ENCODE results near the gene EMC1. TPM values are rescaled to one million over a fixed set of nuclear protein-coding genes. Genes with fewer than 3 reads are reported as not detected.

EMC1 gene
- total RNA-seq, 5 donors from 2014 or later (not counting 1 experiment from before 2014, with no cell fraction given), result 31.5 to 38.0 (median 33.8) TPM

DNA sequence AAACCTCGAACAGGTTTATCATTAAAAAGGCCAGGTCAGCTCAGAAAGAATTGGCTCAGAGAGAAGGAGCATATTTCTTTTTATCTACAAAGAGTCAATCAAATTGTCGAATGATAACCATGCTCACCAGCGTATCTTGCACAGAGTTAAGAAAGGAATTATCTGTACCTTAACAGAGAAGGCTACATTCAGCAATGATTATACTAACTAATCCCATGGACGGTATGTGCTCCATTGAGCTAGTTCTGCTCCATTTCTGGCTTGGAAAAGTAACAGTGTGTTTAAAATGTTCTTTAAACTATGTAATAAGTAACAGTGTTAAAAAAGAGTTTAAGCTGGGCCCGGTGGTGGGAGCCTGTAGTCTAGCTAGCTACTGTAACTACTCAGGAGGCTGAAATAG is 45.5 kb downstream of the EMC1 start:
- Mint-ChIP-seq H3K9me3 (no peaks in the 10 kb centered on the region), H3K4me3 (peak overlapping the region in 1 of 3 donors; percentile 6), H3K36me3 (peaks cover 9% of the 10 kb centered on the region), H3K27me3 (no peaks in the 10 kb centered on the region), H3K4me1 (peaks cover 78 to 81% (median 78%) of the 10 kb centered on the region in 3 donors), H3K27ac (no peak overlapping the region)
- H3K4me3 ChIP-seq (ENCODE audit: control insufficient read depth in 1 of 2, extremely low read depth in 1 of 2, low read length in 1 of 2), result no peak overlapping the region
- ChIA-PET POLR2A (interaction anchor here in 1 of 2 donors (1.0 kb wide), 1 partner anchor 12 kb away, joined by 3 read pairs; no protein-coding TSS in a partner anchor), CTCF (no interaction called here)
- WGBS (ENCODE audit: insufficient coverage), result 80% methylated on average over 2 of the region's 5 CpGs
- DNase-seq, result no peak
- no peak overlapping the region for H3K27ac ChIP-seq (ENCODE audit: low read length)
- no peaks in the 10 kb centered on the region for H3K9me3 ChIP-seq
- no peaks in the 10 kb centered on the region for H3K27me3 ChIP-seq (replicated peaks in 1 of 2; ENCODE audit: control insufficient read depth in 2 of 2, extremely low read depth in 1 of 2, insufficient read depth in 2 of 2, low read length in 1 of 2)
- peaks cover 19 to 28% of the 10 kb centered on the region in 2 experiments for H3K4me1 ChIP-seq (ENCODE audit: control insufficient read depth in 1 of 2, extremely low read depth in 1 of 2, insufficient read depth in 2 of 2, low read length in 2 of 2)
- no peak for ATAC-seq (replicated peaks in 1 of 4)
- peaks cover 8 to 13% of the 10 kb centered on the region in 2 donors for H3K36me3 ChIP-seq (ENCODE audit: control insufficient read depth in 2 of 2, extremely low read depth in 1 of 2, insufficient read depth in 1 of 2, low read length in 1 of 2)

DNA sequence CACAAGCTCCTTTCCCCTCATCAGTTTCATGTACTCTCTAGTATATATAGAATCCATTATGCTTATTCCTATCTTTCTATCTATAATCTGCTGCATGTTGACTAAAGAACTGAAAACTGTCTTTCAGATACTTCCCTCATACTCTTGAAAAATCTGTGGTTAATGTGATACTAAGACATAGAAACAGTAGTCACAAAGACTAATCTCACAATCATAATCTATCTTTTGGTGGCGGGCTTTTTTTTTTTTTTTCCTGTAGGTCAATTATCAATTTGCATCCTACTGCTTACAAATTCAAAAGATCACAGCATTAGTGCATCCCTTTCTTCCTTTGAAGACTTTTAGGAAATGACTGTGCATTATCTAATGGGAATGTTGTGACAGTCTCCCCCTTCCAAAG is 45.9 kb downstream of the EMC1 start:
- ATAC-seq (replicated peaks in 1 of 4) (no peak), DNase-seq (no peak)
- no peak overlapping the region for H3K4me3 ChIP-seq (ENCODE audit: control insufficient read depth in 1 of 2, extremely low read depth in 1 of 2, low read length in 1 of 2)
- POLR2A ChIA-PET, result interaction anchor here in 1 of 2 donors (1.0 kb wide), 1 partner anchor 12 kb away, joined by 3 read pairs; no protein-coding TSS in a partner anchor
- no CpG with 5 or more reads among the region's 1 CpG for WGBS (ENCODE audit: insufficient coverage)
- Mint-ChIP-seq H3K36me3 (peaks cover 9% of the 10 kb centered on the region), H3K4me1 (peaks cover 73 to 81% (median 73%) of the 10 kb centered on the region in 3 donors), H3K9me3 (no peaks in the 10 kb centered on the region), H3K4me3 (peak overlapping the region in 1 of 3 donors; percentile 6), H3K27me3 (no peaks in the 10 kb centered on the region), H3K27ac (peak overlapping the region in 1 of 2 donors; percentile 82)
- peaks cover 11 to 18% of the 10 kb centered on the region in 2 donors for H3K36me3 ChIP-seq (ENCODE audit: control insufficient read depth in 2 of 2, extremely low read depth in 1 of 2, insufficient read depth in 1 of 2, low read length in 1 of 2)
- no peak overlapping the region for H3K27ac ChIP-seq (ENCODE audit: low read length)
- CTCF ChIA-PET, result no interaction called here
- no peaks in the 10 kb centered on the region for H3K9me3 ChIP-seq
- no peaks in the 10 kb centered on the region for H3K27me3 ChIP-seq (replicated peaks in 1 of 2; ENCODE audit: control insufficient read depth in 2 of 2, extremely low read depth in 1 of 2, insufficient read depth in 2 of 2, low read length in 1 of 2)
- H3K4me1 ChIP-seq (ENCODE audit: control insufficient read depth in 1 of 2, extremely low read depth in 1 of 2, insufficient read depth in 2 of 2, low read length in 2 of 2), result peaks cover 15 to 24% of the 10 kb centered on the region in 2 experiments

DNA sequence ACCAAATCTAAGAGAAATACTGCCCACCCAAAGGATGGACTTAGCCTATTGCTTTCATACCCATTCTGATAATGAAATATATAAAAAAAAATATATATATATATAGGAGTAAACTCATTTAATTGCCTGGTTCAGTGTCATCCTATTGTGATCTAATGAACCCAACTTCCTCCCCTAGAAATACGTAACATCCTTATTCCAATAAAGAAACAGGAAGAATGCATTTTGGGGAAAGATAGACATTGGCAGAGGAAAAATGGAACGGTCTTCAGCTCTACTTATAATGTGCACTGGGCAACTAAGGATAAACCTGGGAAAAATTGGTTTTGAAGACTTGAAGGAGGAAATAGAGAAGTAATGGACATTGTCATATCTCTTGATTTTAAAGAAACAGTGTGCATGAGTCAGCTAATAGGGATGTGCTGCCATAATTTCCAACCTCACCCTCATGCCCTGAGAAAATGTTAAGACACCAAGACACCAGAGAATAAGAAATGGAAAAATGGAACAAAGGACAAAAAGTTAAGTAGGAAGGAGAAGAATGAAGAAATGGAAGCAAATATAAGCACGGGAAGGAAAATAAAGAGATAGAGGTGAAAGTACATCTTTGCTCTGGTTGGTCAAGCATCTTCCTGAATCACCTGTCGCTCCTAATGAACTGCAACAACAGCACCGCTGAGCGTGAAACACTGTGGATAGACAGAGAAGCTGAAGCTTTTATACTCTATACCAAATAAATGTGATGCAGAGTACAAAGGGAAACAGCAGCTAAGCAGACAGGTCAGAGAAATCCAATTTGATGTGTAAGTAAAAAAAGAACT is 46.7 kb downstream of the EMC1 start:
- Histone ChIP-seq H3K4me1 (ENCODE audit: control insufficient read depth in 1 of 2, extremely low read depth in 1 of 2, insufficient read depth in 2 of 2, low read length in 2 of 2) (peaks cover 14 to 23% of the 10 kb centered on the region in 2 experiments), H3K27ac (ENCODE audit: low read length) (no peak overlapping the region), H3K27me3 (replicated peaks in 1 of 2; ENCODE audit: control insufficient read depth in 2 of 2, extremely low read depth in 1 of 2, insufficient read depth in 2 of 2, low read length in 1 of 2) (no peaks in the 10 kb centered on the region), H3K4me3 (ENCODE audit: control insufficient read depth in 1 of 2, extremely low read depth in 1 of 2, low read length in 1 of 2) (no peak overlapping the region), H3K9me3 (no peaks in the 10 kb centered on the region), H3K36me3 (ENCODE audit: control insufficient read depth in 2 of 2, extremely low read depth in 1 of 2, insufficient read depth in 1 of 2, low read length in 1 of 2) (peaks cover 11 to 25% of the 10 kb centered on the region in 2 donors)
- ATAC-seq (replicated peaks in 1 of 4) (no peak), DNase-seq (no peak)
- H3K27me3 Mint-ChIP-seq, result no peaks in the 10 kb centered on the region
- 80% methylated on average over 1 of the region's 6 CpGs for WGBS (ENCODE audit: insufficient coverage)
- no peaks in the 10 kb centered on the region for H3K9me3 Mint-ChIP-seq
- no peak overlapping the region for H3K4me3 Mint-ChIP-seq
- ChIA-PET CTCF (interaction anchor here in 1 of 2 donors (0.6 kb wide), 1 partner anchor 297 kb away, joined by 5 read pairs; no protein-coding TSS in a partner anchor), POLR2A (interaction anchor here (0.5 to 1.0 kb wide), 3 partner anchors 11 to 98 kb away, joined by 3 to 4 read pairs (median 3); no protein-coding TSS in a partner anchor)
- no peak overlapping the region for H3K27ac Mint-ChIP-seq
- H3K4me1 Mint-ChIP-seq, result peaks cover 69 to 81% (median 70%) of the 10 kb centered on the region in 3 donors
- H3K36me3 Mint-ChIP-seq, result peaks cover 13% of the 10 kb centered on the region

DNA sequence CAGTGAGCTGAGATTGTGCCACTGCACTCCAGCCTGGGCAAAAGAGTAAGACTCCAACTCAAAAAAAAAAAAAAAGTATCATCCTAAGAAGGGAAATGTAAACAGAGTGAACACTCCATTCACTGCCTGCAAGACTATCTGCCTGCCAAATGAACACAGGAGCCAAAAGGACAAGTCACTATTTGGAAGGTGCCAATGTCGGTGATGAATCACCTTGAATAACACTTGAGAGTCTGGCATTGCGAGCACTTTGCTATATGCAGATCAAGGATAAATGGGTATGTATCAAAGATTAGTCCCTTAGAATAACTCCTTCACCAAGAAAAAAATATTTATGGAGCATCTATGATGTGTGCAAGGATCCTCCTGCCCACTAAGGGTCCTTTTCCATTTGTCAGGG is 47.9 kb downstream of the EMC1 start:
- H3K4me1 ChIP-seq (ENCODE audit: control insufficient read depth in 1 of 2, extremely low read depth in 1 of 2, insufficient read depth in 2 of 2, low read length in 2 of 2), result peaks cover 7 to 23% of the 10 kb centered on the region in 2 experiments
- DNase-seq, result no peak
- POLR2A ChIA-PET, result no interaction called here
- no peak for ATAC-seq (replicated peaks in 1 of 4)
- no CpG with 5 or more reads among the region's 2 CpGs for WGBS (ENCODE audit: insufficient coverage)
- no peak overlapping the region for H3K4me3 Mint-ChIP-seq
- H3K36me3 ChIP-seq (ENCODE audit: control insufficient read depth in 2 of 2, extremely low read depth in 1 of 2, insufficient read depth in 1 of 2, low read length in 1 of 2), result peaks cover 11 to 37% of the 10 kb centered on the region in 2 donors
- H3K27ac Mint-ChIP-seq, result no peak overlapping the region
- no peaks in the 10 kb centered on the region for H3K27me3 ChIP-seq (replicated peaks in 1 of 2; ENCODE audit: control insufficient read depth in 2 of 2, extremely low read depth in 1 of 2, insufficient read depth in 2 of 2, low read length in 1 of 2)
- CTCF ChIA-PET, result no interaction called here
- no peaks in the 10 kb centered on the region for H3K9me3 ChIP-seq
- H3K9me3 Mint-ChIP-seq, result no peaks in the 10 kb centered on the region
- no peak overlapping the region for H3K4me3 ChIP-seq (ENCODE audit: control insufficient read depth in 1 of 2, extremely low read depth in 1 of 2, low read length in 1 of 2)
- H3K36me3 Mint-ChIP-seq, result peaks cover 20% of the 10 kb centered on the region
- no peak overlapping the region for H3K27ac ChIP-seq (ENCODE audit: low read length)
- H3K27me3 Mint-ChIP-seq, result no peaks in the 10 kb centered on the region
- peaks cover 58 to 70% (median 59%) of the 10 kb centered on the region in 3 donors for H3K4me1 Mint-ChIP-seq

DNA sequence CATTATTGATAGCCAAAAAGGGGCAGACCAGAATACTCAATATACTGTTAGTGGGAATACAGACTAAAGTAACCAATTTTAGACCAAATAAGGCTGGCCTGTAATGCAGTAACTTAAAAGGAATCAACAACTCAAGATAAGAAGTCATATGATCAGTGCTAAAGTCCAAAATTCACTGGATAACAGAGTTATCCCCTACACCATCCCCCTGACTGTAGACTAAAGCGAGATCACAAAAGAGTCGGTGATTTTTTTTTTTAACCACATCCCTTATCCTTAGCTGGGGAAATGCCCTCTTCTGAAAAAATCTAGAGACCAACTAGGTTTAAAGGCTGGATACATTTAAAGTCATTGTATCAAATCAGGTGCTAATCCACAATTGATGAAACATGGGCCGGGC is 48.9 kb downstream of the EMC1 start:
- CTCF ChIA-PET, result interaction anchor here in 1 of 2 donors (0.6 kb wide), 1 partner anchor 23 kb away, joined by 5 read pairs; no protein-coding TSS in a partner anchor
- WGBS (ENCODE audit: insufficient coverage), result 100% methylated on average over 1 of the region's 3 CpGs

DNA sequence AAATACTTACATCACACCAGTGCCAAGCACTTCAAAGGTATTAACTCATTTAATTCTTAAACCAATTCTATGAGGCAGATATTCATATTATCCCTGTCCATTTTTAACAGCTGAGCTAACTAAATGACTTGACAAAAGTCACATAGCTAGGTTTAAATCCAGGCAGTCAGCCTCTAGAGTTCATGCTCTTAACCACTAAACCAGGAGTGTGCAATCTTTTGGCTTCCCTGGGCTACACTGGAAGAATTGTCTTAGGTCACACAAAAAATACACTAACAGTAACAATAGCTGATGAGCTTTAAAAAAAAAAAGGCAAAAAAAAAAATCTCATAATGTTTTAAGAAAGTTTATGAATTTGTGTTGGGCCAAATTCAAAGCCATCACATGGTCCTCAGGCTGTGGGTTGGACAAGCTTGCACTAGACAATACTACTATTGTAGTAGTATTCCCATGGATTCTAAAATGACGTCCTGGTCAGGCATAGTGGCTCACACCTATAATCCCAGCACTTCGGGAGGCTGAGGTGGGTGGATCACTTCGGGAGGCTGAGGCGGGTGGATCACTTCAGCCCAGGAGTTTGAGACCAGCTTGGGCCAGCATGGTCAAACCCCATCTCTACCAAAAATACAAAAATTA is 51.2 kb downstream of the EMC1 start:
- DNase-seq (no peak), ATAC-seq (replicated peaks in 1 of 4) (no peak)
- no peak overlapping the region for H3K27ac Mint-ChIP-seq
- H3K9me3 Mint-ChIP-seq, result no peaks in the 10 kb centered on the region
- Histone ChIP-seq H3K4me1 (ENCODE audit: control insufficient read depth in 1 of 2, extremely low read depth in 1 of 2, insufficient read depth in 2 of 2, low read length in 2 of 2) (peaks cover 0 to 10% of the 10 kb centered on the region in 2 experiments), H3K27ac (ENCODE audit: low read length) (no peak overlapping the region), H3K27me3 (replicated peaks in 1 of 2; ENCODE audit: control insufficient read depth in 2 of 2, extremely low read depth in 1 of 2, insufficient read depth in 2 of 2, low read length in 1 of 2) (no peaks in the 10 kb centered on the region), H3K36me3 (ENCODE audit: control insufficient read depth in 2 of 2, extremely low read depth in 1 of 2, insufficient read depth in 1 of 2, low read length in 1 of 2) (peaks cover 11 to 69% of the 10 kb centered on the region in 2 donors), H3K4me3 (ENCODE audit: control insufficient read depth in 1 of 2, extremely low read depth in 1 of 2, low read length in 1 of 2) (no peak overlapping the region), H3K9me3 (no peaks in the 10 kb centered on the region)
- ChIA-PET CTCF (interaction anchor here in 1 of 2 donors (1.7 kb wide), 1 partner anchor 9 kb away, joined by 3 read pairs; no protein-coding TSS in a partner anchor), POLR2A (interaction anchor here (0.6 to 0.7 kb wide), 3 partner anchors 16 to 124 kb away, joined by 3 to 5 read pairs (median 4); no protein-coding TSS in a partner anchor)
- peaks cover 37% of the 10 kb centered on the region for H3K36me3 Mint-ChIP-seq
- 96% methylated on average over 3 of the region's 4 CpGs for WGBS (ENCODE audit: insufficient coverage)
- H3K4me1 Mint-ChIP-seq, result peaks cover 28 to 39% (median 30%) of the 10 kb centered on the region in 3 donors
- H3K4me3 Mint-ChIP-seq, result no peak overlapping the region
- no peaks in the 10 kb centered on the region for H3K27me3 Mint-ChIP-seq

More for the DNA sequence above, 48.9 kb downstream of the EMC1 start:
- peaks cover 11 to 48% of the 10 kb centered on the region in 2 donors for H3K36me3 ChIP-seq (ENCODE audit: control insufficient read depth in 2 of 2, extremely low read depth in 1 of 2, insufficient read depth in 1 of 2, low read length in 1 of 2)
- no peaks in the 10 kb centered on the region for H3K27me3 ChIP-seq (replicated peaks in 1 of 2; ENCODE audit: control insufficient read depth in 2 of 2, extremely low read depth in 1 of 2, insufficient read depth in 2 of 2, low read length in 1 of 2)
- no peak overlapping the region for H3K27ac ChIP-seq (ENCODE audit: low read length)
- Mint-ChIP-seq H3K4me1 (peaks cover 49 to 61% (median 50%) of the 10 kb centered on the region in 3 donors), H3K36me3 (peaks cover 23% of the 10 kb centered on the region), H3K4me3 (peak overlapping the region in 1 of 3 donors; percentile 30), H3K27me3 (no peaks in the 10 kb centered on the region), H3K9me3 (no peaks in the 10 kb centered on the region), H3K27ac (peak overlapping the region; percentile 4)
- POLR2A ChIA-PET, result interaction anchor here in 1 of 2 donors (0.7 kb wide), 1 partner anchor 299 kb away, joined by 5 read pairs; no protein-coding TSS in a partner anchor
- DNase-seq (peak in 1 of 35 experiments; percentile 30), ATAC-seq (replicated peaks in 1 of 4) (peak in 1 of 4 experiments; percentile 86)
- H3K4me1 ChIP-seq (ENCODE audit: control insufficient read depth in 1 of 2, extremely low read depth in 1 of 2, insufficient read depth in 2 of 2, low read length in 2 of 2), result peaks cover 2 to 17% of the 10 kb centered on the region in 2 experiments
- no peaks in the 10 kb centered on the region for H3K9me3 ChIP-seq
- H3K4me3 ChIP-seq (ENCODE audit: control insufficient read depth in 1 of 2, extremely low read depth in 1 of 2, low read length in 1 of 2), result no peak overlapping the region

Data from T-cell (primary cell).